ENCODE data around the gene SF3B2. TPM values are rescaled to one million over a fixed set of nuclear protein-coding genes. Genes with fewer than 3 reads are reported as not detected.

The SF3B2 gene
- total RNA-seq, 2 experiments from 2014 or later: 185 to 260 TPM

DNA sequence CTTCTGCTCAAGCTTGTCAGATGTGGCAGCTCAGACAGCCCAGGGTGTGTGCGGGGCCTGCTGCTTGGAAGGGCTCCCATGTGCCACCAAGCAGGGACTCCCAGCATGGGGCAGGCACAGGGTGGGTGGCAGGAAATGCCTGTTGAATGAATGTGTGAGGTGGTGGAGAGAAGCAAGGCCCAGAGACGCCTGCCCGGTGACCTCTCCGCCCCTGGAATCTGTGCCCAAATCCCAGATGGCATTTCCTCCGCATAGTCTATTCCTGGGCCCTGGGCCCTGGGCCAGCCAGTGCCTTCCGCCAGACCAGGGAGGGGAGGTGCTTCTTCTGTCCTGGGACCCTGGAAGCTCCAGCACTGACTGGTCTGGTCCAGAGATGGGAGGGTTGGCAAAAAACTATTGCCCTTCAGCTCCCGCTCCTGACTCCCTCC, 36.7 kb upstream of the SF3B2 start:
- POLR2A ChIA-PET: no interaction called here
- CTCF ChIA-PET (ENCODE audit: unreplicated experiment): no interaction called here
- no TSS peak for BruUV-seq (replicated peaks)
- Histone ChIP-seq H3K4me2 (ENCODE audit: low read length) (no peak overlapping the region), H3K79me2 (ENCODE audit: insufficient read depth, low read depth, low read length) (no peaks in the 10 kb centered on the region), H3K4me1 (ENCODE audit: insufficient read depth, low read length, poor library complexity, severe bottlenecking) (no peaks in the 10 kb centered on the region), H3K36me3 (ENCODE audit: insufficient read depth, low read length) (no peaks in the 10 kb centered on the region), H3K9me2 (ENCODE audit: insufficient read depth, low read length) (no peaks in the 10 kb centered on the region), H3K27ac (ENCODE audit: low read depth, low read length, poor library complexity, severe bottlenecking) (no peak overlapping the region), H3K4me3 (ENCODE audit: low read depth, low read length, poor library complexity, severe bottlenecking) (no peak overlapping the region), H3K9me3 (ENCODE audit: low read length) (no peaks in the 10 kb centered on the region), H4K20me1 (ENCODE audit: insufficient read depth, low read length) (no peaks in the 10 kb centered on the region), H2AFZ (ENCODE audit: low read length) (no peak overlapping the region)
- intact Hi-C loops (cut with micrococcal nuclease; ENCODE audit: unreplicated experiment): no loop called here
- no peak for DNase-seq (ENCODE audit: low spot score)
- no peak for TF ChIP-seq EZH2phosphoT487 (IDR thresholded peaks at IDR 0.05; ENCODE audit: borderline replicate concordance, low read depth, low read length)

DNA sequence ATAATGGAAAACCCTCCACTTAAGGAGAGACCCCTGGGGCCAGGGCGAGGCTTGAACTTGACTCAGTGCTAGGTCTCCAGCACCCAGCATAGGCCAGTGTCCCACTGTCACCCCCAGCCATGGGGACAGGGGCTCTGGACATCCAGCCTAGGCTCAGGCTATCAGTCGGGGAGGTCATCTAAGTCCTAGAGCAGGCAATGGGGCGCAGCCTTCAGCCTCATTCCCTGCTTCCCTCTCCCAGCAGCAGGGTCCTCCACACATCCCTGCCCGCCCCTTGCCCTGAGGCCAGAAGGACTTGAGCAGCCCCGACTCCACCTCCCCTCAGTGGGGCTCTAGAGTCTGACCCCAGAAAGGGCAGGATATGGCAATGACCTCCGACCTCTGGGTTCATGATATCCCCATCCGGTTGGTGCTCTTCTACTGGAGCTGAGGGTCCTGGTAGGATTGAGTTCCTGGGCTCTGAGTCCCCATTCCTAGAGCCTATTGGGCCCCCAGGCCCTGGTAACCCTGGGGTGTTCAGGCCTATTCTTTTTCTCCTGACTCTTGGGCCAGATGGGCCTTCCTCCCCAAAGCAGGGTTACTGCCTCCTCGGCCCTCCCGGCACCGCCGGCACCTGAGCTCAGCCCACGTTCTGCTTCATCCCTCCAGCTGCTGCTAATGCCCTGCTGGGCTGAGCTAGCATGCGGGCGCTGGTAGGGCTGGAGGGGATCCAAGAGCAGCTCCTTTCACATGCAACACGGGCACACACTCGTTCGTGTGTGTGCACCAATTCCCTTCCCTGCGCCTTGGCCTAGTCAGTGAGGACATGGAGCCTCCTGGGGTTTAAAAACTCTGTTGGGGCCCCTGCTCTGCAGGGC, 36.0 kb upstream of the SF3B2 start:
- Histone ChIP-seq H3K4me3 (ENCODE audit: low read depth, low read length, poor library complexity, severe bottlenecking) (no peak overlapping the region), H3K27ac (ENCODE audit: low read depth, low read length, poor library complexity, severe bottlenecking) (no peak overlapping the region), H2AFZ (ENCODE audit: low read length) (no peak overlapping the region), H4K20me1 (ENCODE audit: insufficient read depth, low read length) (no peaks in the 10 kb centered on the region), H3K9me2 (ENCODE audit: insufficient read depth, low read length) (no peaks in the 10 kb centered on the region), H3K4me1 (ENCODE audit: insufficient read depth, low read length, poor library complexity, severe bottlenecking) (no peaks in the 10 kb centered on the region), H3K4me2 (ENCODE audit: low read length) (no peak overlapping the region), H3K79me2 (ENCODE audit: insufficient read depth, low read depth, low read length) (no peaks in the 10 kb centered on the region), H3K36me3 (ENCODE audit: insufficient read depth, low read length) (no peaks in the 10 kb centered on the region), H3K9me3 (ENCODE audit: low read length) (no peaks in the 10 kb centered on the region)
- TF ChIP-seq, protein P1, sequence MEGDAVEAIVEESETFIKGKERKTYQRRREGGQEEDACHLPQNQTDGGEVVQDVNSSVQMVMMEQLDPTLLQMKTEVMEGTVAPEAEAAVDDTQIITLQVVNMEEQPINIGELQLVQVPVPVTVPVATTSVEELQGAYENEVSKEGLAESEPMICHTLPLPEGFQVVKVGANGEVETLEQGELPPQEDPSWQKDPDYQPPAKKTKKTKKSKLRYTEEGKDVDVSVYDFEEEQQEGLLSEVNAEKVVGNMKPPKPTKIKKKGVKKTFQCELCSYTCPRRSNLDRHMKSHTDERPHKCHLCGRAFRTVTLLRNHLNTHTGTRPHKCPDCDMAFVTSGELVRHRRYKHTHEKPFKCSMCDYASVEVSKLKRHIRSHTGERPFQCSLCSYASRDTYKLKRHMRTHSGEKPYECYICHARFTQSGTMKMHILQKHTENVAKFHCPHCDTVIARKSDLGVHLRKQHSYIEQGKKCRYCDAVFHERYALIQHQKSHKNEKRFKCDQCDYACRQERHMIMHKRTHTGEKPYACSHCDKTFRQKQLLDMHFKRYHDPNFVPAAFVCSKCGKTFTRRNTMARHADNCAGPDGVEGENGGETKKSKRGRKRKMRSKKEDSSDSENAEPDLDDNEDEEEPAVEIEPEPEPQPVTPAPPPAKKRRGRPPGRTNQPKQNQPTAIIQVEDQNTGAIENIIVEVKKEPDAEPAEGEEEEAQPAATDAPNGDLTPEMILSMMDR (conservative IDR thresholded peaks at IDR 0.05; ENCODE audit: low read length): no peak
- TF ChIP-seq EZH2phosphoT487 (IDR thresholded peaks at IDR 0.05; ENCODE audit: borderline replicate concordance, low read depth, low read length): no peak
- intact Hi-C loops (cut with micrococcal nuclease; ENCODE audit: unreplicated experiment): no loop called here
- no TSS peak for BruUV-seq (replicated peaks)
- no peak for DNase-seq (ENCODE audit: low spot score)
- ChIA-PET POLR2A (interaction anchor here (0.6 kb wide), 2 partner anchors 42 to 128 kb away, joined by 3 to 5 read pairs; partner anchors contain the start of gene FIBP), CTCF (ENCODE audit: unreplicated experiment) (no interaction called here)

DNA sequence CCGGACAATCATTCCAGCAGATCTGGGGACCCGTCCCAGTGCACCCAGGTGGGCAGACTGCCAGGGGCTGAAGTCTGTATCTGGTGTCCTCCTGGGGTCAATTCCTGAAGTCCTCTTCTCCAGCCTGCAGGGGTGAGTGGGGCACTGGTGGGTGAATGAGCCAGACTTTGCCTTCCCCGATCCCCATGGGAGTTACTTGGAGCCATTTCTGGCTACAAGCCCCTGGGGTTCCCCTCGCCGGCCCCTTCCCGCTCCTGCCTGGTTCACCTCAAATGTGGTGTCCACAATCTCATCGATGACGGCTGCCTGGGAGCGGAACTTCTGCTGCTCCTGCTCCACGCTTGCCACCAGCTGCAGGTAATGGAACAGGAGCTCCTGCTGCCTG, 35.4 kb upstream of the SF3B2 start:
- intact Hi-C loops (cut with micrococcal nuclease; ENCODE audit: unreplicated experiment): no loop called here
- no peak overlapping the region for H2AFZ ChIP-seq (ENCODE audit: low read length)
- no peak overlapping the region for H3K4me2 ChIP-seq (ENCODE audit: low read length)
- H3K4me3 ChIP-seq (ENCODE audit: low read depth, low read length, poor library complexity, severe bottlenecking): no peak overlapping the region
- no peak overlapping the region for H3K27ac ChIP-seq (ENCODE audit: low read depth, low read length, poor library complexity, severe bottlenecking)
- POLR2A ChIA-PET: interaction anchor here (0.6 kb wide), 1 partner anchor 129 kb away, joined by 3 read pairs; the partner anchor contains the start of gene FIBP
- no peaks in the 10 kb centered on the region for H3K36me3 ChIP-seq (ENCODE audit: insufficient read depth, low read length)
- H3K9me3 ChIP-seq (ENCODE audit: low read length): no peaks in the 10 kb centered on the region
- H4K20me1 ChIP-seq (ENCODE audit: insufficient read depth, low read length): no peaks in the 10 kb centered on the region
- no peak for TF ChIP-seq EZH2phosphoT487 (IDR thresholded peaks at IDR 0.05; ENCODE audit: borderline replicate concordance, low read depth, low read length)
- TF ChIP-seq, protein P1 (conservative IDR thresholded peaks at IDR 0.05; ENCODE audit: low read length): no peak
- no peaks in the 10 kb centered on the region for H3K4me1 ChIP-seq (ENCODE audit: insufficient read depth, low read length, poor library complexity, severe bottlenecking)
- H3K9me2 ChIP-seq (ENCODE audit: insufficient read depth, low read length): no peaks in the 10 kb centered on the region
- H3K79me2 ChIP-seq (ENCODE audit: insufficient read depth, low read depth, low read length): no peaks in the 10 kb centered on the region
- no peak for DNase-seq (ENCODE audit: low spot score)
- CTCF ChIA-PET (ENCODE audit: unreplicated experiment): no interaction called here
- BruUV-seq (replicated peaks): no TSS peak

Data from OCI-LY7 (cell line).